Glutamatergic neuron (in vitro differentiated cells): Measurements from ENCODE around the gene ZNF366. TPM values are rescaled to one million over a fixed set of nuclear protein-coding genes. Genes with fewer than 3 reads are reported as not detected.

Experiments
- DNase-seq: peaks from one replicate; pipeline ENCODE4 v3.0.0; 2022
- H3K27ac Mint-ChIP-seq: one replicate; pipeline ENCODE4 v1.8.0; 2020; ENCODE audit warnings: mild to moderate bottlenecking, mixed read lengths, inconsistent platforms; ENCODE audit not compliant: unreplicated experiment
- H3K27me3 Mint-ChIP-seq: one replicate; pipeline ENCODE4 v1.8.0; 2020; ENCODE audit warnings: mild to moderate bottlenecking, moderate library complexity, mixed read lengths, inconsistent platforms; ENCODE audit not compliant: unreplicated experiment
- H3K36me3 Mint-ChIP-seq: one replicate; pipeline ENCODE4 v1.8.0; 2020; ENCODE audit warnings: mild to moderate bottlenecking, mixed read lengths, inconsistent platforms; ENCODE audit not compliant: unreplicated experiment
- H3K4me1 Mint-ChIP-seq: one replicate; pipeline ENCODE4 v1.8.0; 2020; ENCODE audit warnings: mild to moderate bottlenecking, low read depth, mixed read lengths, inconsistent platforms; ENCODE audit not compliant: unreplicated experiment
- H3K4me3 Mint-ChIP-seq: one replicate; pipeline ENCODE4 v1.8.0; 2020; ENCODE audit warnings: mild to moderate bottlenecking, mixed read lengths, inconsistent platforms; ENCODE audit not compliant: unreplicated experiment
- H3K9me3 Mint-ChIP-seq: one replicate; pipeline ENCODE4 v1.8.0; 2020; ENCODE audit warnings: mild to moderate bottlenecking, moderate library complexity, mixed read lengths, inconsistent platforms; ENCODE audit not compliant: unreplicated experiment
- total RNA-seq: library from RNA; stranded (reverse); fragmentation: NEBNext Ultra II Directional; extraction: Animal tissue kit (Norgen Biotek cat#: 25700); gene quantifications from one replicate; pipeline ENCODE4 v1.2.1, GENCODE V29; 2021; ENCODE audit not compliant: unreplicated experiment
- TF ChIP-seq, protein P1 (sequence below): fragments of 200-600 bp; sonication (generic); IDR thresholded peaks from one replicate; pipeline ENCODE4 v1.5.0; 2021; ENCODE audit not compliant: partially characterized antibody, unreplicated experiment

ZNF366 gene
- total RNA-seq, 1 donor from 2014 or later: not detected

DNA sequence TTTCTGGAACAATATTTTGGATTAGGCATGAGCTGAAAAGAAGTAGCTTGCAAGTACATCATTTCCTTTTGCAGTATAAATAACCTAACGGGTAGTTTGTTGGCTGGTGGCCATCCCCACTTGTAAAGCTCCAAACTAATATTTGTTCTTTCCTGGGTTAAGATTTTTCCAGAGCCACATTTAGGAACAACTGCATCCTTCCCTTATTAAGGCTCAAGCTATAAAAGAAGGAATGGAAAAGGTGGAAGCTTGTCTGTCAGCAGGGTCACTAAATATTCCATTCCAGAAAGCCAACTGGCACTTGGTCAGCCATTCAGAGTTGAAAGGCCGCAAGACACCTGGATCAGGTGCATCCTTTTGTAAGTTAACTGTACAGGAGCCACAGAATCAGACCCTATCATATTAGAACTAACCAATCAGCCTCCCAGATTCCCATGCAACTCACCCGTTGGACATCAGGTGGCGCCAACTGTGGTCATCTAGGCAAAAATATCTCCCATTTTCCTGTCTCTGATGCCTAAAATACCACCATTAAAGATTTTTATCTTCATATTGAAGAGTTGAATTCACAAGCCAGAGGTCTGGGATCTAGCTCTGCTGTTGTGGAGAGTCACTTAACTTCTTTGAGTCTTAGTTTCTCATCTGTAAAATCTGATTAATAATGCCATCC, 104.1 kb downstream of the ZNF366 start:
- H3K36me3 Mint-ChIP-seq: peaks cover 6% of the 10 kb centered on the region
- H3K4me3 Mint-ChIP-seq: no peak overlapping the region
- no peaks in the 10 kb centered on the region for H3K4me1 Mint-ChIP-seq
- H3K9me3 Mint-ChIP-seq: no peaks in the 10 kb centered on the region
- peak; percentile 31 for DNase-seq
- peaks cover 3% of the 10 kb centered on the region for H3K27me3 Mint-ChIP-seq
- H3K27ac Mint-ChIP-seq: no peak overlapping the region
- TF ChIP-seq, protein P1, sequence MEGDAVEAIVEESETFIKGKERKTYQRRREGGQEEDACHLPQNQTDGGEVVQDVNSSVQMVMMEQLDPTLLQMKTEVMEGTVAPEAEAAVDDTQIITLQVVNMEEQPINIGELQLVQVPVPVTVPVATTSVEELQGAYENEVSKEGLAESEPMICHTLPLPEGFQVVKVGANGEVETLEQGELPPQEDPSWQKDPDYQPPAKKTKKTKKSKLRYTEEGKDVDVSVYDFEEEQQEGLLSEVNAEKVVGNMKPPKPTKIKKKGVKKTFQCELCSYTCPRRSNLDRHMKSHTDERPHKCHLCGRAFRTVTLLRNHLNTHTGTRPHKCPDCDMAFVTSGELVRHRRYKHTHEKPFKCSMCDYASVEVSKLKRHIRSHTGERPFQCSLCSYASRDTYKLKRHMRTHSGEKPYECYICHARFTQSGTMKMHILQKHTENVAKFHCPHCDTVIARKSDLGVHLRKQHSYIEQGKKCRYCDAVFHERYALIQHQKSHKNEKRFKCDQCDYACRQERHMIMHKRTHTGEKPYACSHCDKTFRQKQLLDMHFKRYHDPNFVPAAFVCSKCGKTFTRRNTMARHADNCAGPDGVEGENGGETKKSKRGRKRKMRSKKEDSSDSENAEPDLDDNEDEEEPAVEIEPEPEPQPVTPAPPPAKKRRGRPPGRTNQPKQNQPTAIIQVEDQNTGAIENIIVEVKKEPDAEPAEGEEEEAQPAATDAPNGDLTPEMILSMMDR: peak; percentile 50

DNA sequence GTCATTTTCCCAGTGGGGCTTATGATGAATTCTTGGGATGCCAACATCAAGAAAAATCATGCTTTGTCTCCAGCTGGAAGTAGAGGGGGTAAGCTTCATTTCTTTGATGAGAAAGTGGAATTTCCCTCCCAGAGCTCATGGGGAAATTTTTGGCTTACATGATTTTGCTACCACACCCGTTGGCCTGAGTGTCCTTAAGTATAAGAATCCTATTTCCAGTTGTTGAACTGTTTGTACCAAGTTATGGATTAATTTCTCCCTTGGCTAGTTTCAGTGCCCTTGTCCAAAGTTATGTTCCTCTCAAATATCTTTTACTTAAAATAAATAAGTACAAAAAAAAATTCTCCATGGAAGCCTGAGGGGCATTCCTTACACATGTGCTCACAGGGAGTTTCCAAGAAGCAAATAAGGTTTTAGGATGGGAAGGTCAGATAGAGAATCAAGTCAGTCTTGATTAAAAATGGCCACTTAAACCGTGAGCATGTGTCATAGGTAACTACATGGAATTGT, 104.8 kb downstream of the ZNF366 start:
- Mint-ChIP-seq H3K4me1 (no peaks in the 10 kb centered on the region), H3K27ac (no peak overlapping the region), H3K9me3 (no peaks in the 10 kb centered on the region), H3K4me3 (no peak overlapping the region), H3K36me3 (peaks cover 6% of the 10 kb centered on the region), H3K27me3 (peaks cover 3% of the 10 kb centered on the region)
- TF ChIP-seq, protein P1: no peak
- no peak for DNase-seq

DNA sequence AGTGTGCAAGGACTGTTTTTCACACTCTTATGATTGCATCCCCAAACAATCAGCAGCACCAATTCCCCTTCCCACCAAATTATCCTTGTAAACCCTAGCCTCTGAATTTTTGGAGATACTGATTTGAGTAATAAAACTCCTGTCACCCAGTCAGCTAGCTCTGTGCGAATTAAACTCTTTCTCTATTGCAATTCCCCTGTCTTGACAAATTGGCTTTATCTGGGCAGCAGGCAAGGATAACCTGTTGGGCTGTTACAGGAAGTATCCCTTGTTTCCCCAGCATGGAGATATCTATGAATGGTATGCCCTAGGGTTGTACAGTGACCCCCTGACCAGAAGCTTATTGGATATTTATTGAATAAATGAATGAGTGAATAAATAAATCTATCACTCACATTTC, 106.3 kb downstream of the ZNF366 start:
- TF ChIP-seq, protein P1: no peak
- Mint-ChIP-seq H3K27ac (no peak overlapping the region), H3K4me3 (no peak overlapping the region), H3K36me3 (peaks cover 6% of the 10 kb centered on the region), H3K9me3 (no peaks in the 10 kb centered on the region), H3K4me1 (no peaks in the 10 kb centered on the region), H3K27me3 (peaks cover 3% of the 10 kb centered on the region)
- DNase-seq: no peak

DNA sequence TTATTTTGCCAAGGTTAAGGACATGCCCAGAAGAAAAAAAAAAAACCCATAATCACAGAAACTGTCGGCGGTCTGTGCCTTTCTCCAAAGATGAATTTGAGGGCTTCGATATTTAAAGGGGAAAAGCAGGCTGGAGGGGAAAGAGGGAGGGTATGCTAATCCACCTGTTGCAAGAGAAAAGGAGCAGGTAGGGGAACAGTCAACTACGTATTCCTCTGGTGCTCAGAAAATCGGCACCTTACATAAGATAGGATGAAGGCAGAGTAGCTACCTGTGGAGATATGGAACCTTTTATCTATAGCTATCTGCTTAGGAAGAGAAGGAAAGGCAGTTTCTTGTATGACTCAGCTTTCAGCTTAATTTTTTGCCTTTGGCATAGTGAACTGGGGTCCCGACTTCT, 109.4 kb downstream of the ZNF366 start:
- Mint-ChIP-seq H3K27ac (no peak overlapping the region), H3K36me3 (peaks cover 6% of the 10 kb centered on the region), H3K4me1 (no peaks in the 10 kb centered on the region), H3K27me3 (peaks cover 3% of the 10 kb centered on the region), H3K9me3 (no peaks in the 10 kb centered on the region), H3K4me3 (no peak overlapping the region)
- no peak for DNase-seq
- TF ChIP-seq, protein P1: no peak

DNA sequence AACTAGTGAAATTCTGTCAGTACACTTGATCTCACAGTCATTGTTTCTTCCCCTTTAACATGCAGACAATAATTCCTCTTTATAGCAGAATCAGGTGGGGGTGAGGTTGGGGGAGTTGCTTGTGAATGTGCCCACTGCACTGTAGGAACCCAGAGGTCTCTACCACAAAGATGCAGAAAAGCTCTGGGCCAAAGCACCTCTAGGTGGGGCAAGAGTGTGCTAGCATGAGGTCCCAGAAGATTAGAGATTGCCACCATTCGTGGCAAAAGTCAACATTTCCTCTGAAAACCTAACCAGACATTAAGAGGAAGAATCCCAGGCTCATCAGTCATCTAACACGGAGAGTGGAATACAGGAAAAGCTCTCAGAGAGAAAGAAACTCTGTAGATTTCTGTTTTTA, 112.5 kb downstream of the ZNF366 start:
- Mint-ChIP-seq H3K4me3 (no peak overlapping the region), H3K27me3 (peaks cover 2% of the 10 kb centered on the region), H3K36me3 (no peaks in the 10 kb centered on the region), H3K4me1 (peaks cover 1% of the 10 kb centered on the region), H3K27ac (no peak overlapping the region), H3K9me3 (no peaks in the 10 kb centered on the region)
- DNase-seq: no peak
- TF ChIP-seq, protein P1: no peak
